Hepatocyte (in vitro differentiated cells): Measurements from ENCODE around the gene CNST. TPM values are rescaled to one million over a fixed set of nuclear protein-coding genes. Genes with fewer than 3 reads are reported as not detected.

Experiments used
- DNase-seq: peaks from one replicate; pipeline ENCODE4 v3.0.0-alpha.2; 2016; ENCODE audit warnings: low spot score
- H2AFZ ChIP-seq: fragments of 200-600 bp; sonication (generic); 2 replicates; pipeline ENCODE4 v1.6.0; 2016; ENCODE audit warnings: antibody characterized with exemption, mild to moderate bottlenecking
- H3K27ac ChIP-seq: fragments of 200-600 bp; sonication (generic); 2 replicates; pipeline ENCODE4 v1.5.1; 2016; ENCODE audit warnings: mild to moderate bottlenecking
- H3K27me3 ChIP-seq: fragments of 200-600 bp; sonication (generic); 2 replicates; pipeline ENCODE4 v1.6.1; 2016
- H3K36me3 ChIP-seq: fragments of 200-600 bp; sonication (generic); replicated peaks from 2 replicates; pipeline ENCODE4 v1.5.1; 2016; ENCODE audit warnings: low read depth; ENCODE audit not compliant: insufficient read depth
- H3K4me1 ChIP-seq: fragments of 200-600 bp; sonication (generic); 2 replicates; pipeline ENCODE4 v1.5.1; 2016; ENCODE audit warnings: mild to moderate bottlenecking, moderate library complexity; ENCODE audit not compliant: insufficient read depth
- H3K4me2 ChIP-seq: fragments of 200-600 bp; sonication (generic); 2 replicates; pipeline ENCODE4 v1.6.0; 2016
- H3K4me3 ChIP-seq: fragments of 200-600 bp; sonication (generic); 2 replicates; pipeline ENCODE4 v1.5.1; 2016; ENCODE audit warnings: mild to moderate bottlenecking
- H3K79me2 ChIP-seq: fragments of 200-600 bp; sonication (generic); 2 replicates; pipeline ENCODE4 v1.6.0; 2017; ENCODE audit warnings: mild to moderate bottlenecking
- H3K9me2 ChIP-seq: fragments of 200-600 bp; sonication (generic); replicated peaks from 2 replicates; pipeline ENCODE4 v1.6.0; 2017; ENCODE audit warnings: mild to moderate bottlenecking; ENCODE audit not compliant: insufficient read depth
- H3K9me3 ChIP-seq: fragments of 200-600 bp; sonication (generic); 2 replicates; pipeline ENCODE4 v1.5.1; 2016; ENCODE audit warnings: low read depth, mild to moderate bottlenecking
- H4K20me1 ChIP-seq: fragments of 200-600 bp; sonication (generic); 2 replicates; pipeline ENCODE4 v1.6.0; 2016; ENCODE audit warnings: mild to moderate bottlenecking; ENCODE audit not compliant: insufficient read depth, poor library complexity, severe bottlenecking
- EZH2 ChIP-seq: fragments of 200-600 bp; sonication (generic); IDR thresholded peaks from 2 replicates; pipeline ENCODE4 v1.6.1; 2016; ENCODE audit warnings: antibody characterized with exemption, mild to moderate bottlenecking, borderline replicate concordance
- EZH2phosphoT487 ChIP-seq: fragments of 200-600 bp; sonication (generic); IDR thresholded peaks from one replicate; pipeline ENCODE4 v1.6.1; 2018; ENCODE audit warnings: antibody characterized with exemption, mild to moderate bottlenecking, low read depth, moderate library complexity; ENCODE audit not compliant: unreplicated experiment, severe bottlenecking
- WGBS: methylation state at CpG from one replicate; pipeline ENCODE4 v1.1.6; 2016; ENCODE audit warnings: low lambda C conversion rate; ENCODE audit errors: missing lambda C conversion rate; 5-methylcytosine and 5-hydroxymethylcytosine counted together
- polyA plus RNA-seq: library from polyadenylated mRNA; unstranded; fragments of >200 nt; fragmentation: Nextera tagmentation; extraction: Ambion mirVana; gene quantifications from 2 replicates; pipeline ENCODE4 v1.2.1, GENCODE V29; 2016
- total RNA-seq: library from RNA; depleted of rRNA; stranded (reverse); fragments of >200 nt; gene quantifications from 2 replicates; pipeline ENCODE4 v1.2.3, GENCODE V29; 2014
- TF ChIP-seq, protein P1 (sequence below): fragments of 200-600 bp; sonication (generic); IDR thresholded peaks from 2 replicates; pipeline ENCODE4 v1.5.1; 2016; ENCODE audit warnings: antibody characterized with exemption, mild to moderate bottlenecking; ENCODE audit not compliant: poor library complexity

CNST gene
- total and polyA plus RNA-seq, 2 experiments from 2014 or later, result 7.1 to 16.4 TPM

- H3K36me3 ChIP-seq, result no peaks in the 10 kb centered on the region
- no peaks in the 10 kb centered on the region for H4K20me1 ChIP-seq
- no peak overlapping the region for H3K4me3 ChIP-seq
- no peak overlapping the region for H2AFZ ChIP-seq
- H3K4me2 ChIP-seq, result no peak overlapping the region
- no peak overlapping the region for H3K27ac ChIP-seq
- no peaks in the 10 kb centered on the region for H3K4me1 ChIP-seq
- no peaks in the 10 kb centered on the region for H3K9me2 ChIP-seq
- H3K9me3 ChIP-seq, result no peaks in the 10 kb centered on the region
- DNase-seq, result no peak
- TF ChIP-seq EZH2phosphoT487, result no peak
- no peak for TF ChIP-seq EZH2
- TF ChIP-seq, protein P1, sequence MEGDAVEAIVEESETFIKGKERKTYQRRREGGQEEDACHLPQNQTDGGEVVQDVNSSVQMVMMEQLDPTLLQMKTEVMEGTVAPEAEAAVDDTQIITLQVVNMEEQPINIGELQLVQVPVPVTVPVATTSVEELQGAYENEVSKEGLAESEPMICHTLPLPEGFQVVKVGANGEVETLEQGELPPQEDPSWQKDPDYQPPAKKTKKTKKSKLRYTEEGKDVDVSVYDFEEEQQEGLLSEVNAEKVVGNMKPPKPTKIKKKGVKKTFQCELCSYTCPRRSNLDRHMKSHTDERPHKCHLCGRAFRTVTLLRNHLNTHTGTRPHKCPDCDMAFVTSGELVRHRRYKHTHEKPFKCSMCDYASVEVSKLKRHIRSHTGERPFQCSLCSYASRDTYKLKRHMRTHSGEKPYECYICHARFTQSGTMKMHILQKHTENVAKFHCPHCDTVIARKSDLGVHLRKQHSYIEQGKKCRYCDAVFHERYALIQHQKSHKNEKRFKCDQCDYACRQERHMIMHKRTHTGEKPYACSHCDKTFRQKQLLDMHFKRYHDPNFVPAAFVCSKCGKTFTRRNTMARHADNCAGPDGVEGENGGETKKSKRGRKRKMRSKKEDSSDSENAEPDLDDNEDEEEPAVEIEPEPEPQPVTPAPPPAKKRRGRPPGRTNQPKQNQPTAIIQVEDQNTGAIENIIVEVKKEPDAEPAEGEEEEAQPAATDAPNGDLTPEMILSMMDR, result no peak
- no peaks in the 10 kb centered on the region for H3K79me2 ChIP-seq
- 80% methylated on average over 8 of the region's 8 CpGs for WGBS
- H3K27me3 ChIP-seq, result no peaks in the 10 kb centered on the region
Observed at GRCh38 chr1:246528933-246529731, 37.1 kb upstream of the CNST start.

- Histone ChIP-seq H3K9me2 (no peaks in the 10 kb centered on the region), H3K27me3 (no peaks in the 10 kb centered on the region), H3K9me3 (no peaks in the 10 kb centered on the region), H3K79me2 (no peaks in the 10 kb centered on the region), H3K4me2 (no peak overlapping the region), H4K20me1 (no peaks in the 10 kb centered on the region), H3K4me1 (no peaks in the 10 kb centered on the region), H3K4me3 (no peak overlapping the region), H3K27ac (no peak overlapping the region), H3K36me3 (no peaks in the 10 kb centered on the region), H2AFZ (no peak overlapping the region)
- no peak for DNase-seq
- WGBS, result 71% methylated on average over 2 of the region's 2 CpGs
- TF ChIP-seq, protein P1, result no peak
- TF ChIP-seq EZH2 (no peak), EZH2phosphoT487 (no peak)
Observed at GRCh38 chr1:246530482-246530881, 35.8 kb upstream of the CNST start.

- no peaks in the 10 kb centered on the region for H3K27me3 ChIP-seq
- no peak overlapping the region for H3K27ac ChIP-seq
- H3K9me3 ChIP-seq, result no peaks in the 10 kb centered on the region
- H3K4me3 ChIP-seq, result no peak overlapping the region
- H4K20me1 ChIP-seq, result no peaks in the 10 kb centered on the region
- no peak overlapping the region for H2AFZ ChIP-seq
- no peaks in the 10 kb centered on the region for H3K79me2 ChIP-seq
- H3K4me1 ChIP-seq, result no peaks in the 10 kb centered on the region
- no peaks in the 10 kb centered on the region for H3K9me2 ChIP-seq
- no peak for TF ChIP-seq EZH2
- TF ChIP-seq EZH2phosphoT487, result no peak
- TF ChIP-seq, protein P1, result no peak
- WGBS, result 52% methylated on average over 1 of the region's 1 CpG
- no peaks in the 10 kb centered on the region for H3K36me3 ChIP-seq
- DNase-seq, result no peak
- no peak overlapping the region for H3K4me2 ChIP-seq
Observed at GRCh38 chr1:246532519-246532918, 33.7 kb upstream of the CNST start.
